H9 (cell line): Measurements from ENCODE around the gene NME8. TPM values are rescaled to one million over a fixed set of nuclear protein-coding genes. Genes with fewer than 3 reads are reported as not detected.
A peak's percentile ranks its signal among the peaks of the same experiment; 100 is the strongest.

Source experiments
- DNase-seq: peaks from one replicate; pipeline ENCODE4 v3.0.0-alpha.2; 2017
- H2AFZ ChIP-seq: one replicate; pipeline ENCODE4 v1.6.1; 2013; ENCODE audit warnings: mild to moderate bottlenecking, low read length, control low read depth, moderate library complexity
- H2AK5ac ChIP-seq: 2 replicates; pipeline ENCODE4 v1.6.1; 2013; ENCODE audit warnings: low read length, control low read depth, mixed read lengths; ENCODE audit not compliant: insufficient read length
- H2BK120ac ChIP-seq: one replicate; pipeline ENCODE4 v1.6.1; 2013; ENCODE audit warnings: low read depth, mild to moderate bottlenecking, low read length, control low read depth, inconsistent platforms; ENCODE audit not compliant: poor library complexity, severe bottlenecking
- H2BK12ac ChIP-seq: 2 replicates; pipeline ENCODE4 v1.6.1; 2013; ENCODE audit warnings: low read length, control low read depth, mixed read lengths, low read depth; ENCODE audit not compliant: insufficient read length
- H2BK15ac ChIP-seq: 2 replicates; pipeline ENCODE4 v1.6.1; 2013; ENCODE audit warnings: low read depth, low read length, control low read depth
- H2BK20ac ChIP-seq: one replicate; pipeline ENCODE4 v1.6.1; 2013; ENCODE audit warnings: low read depth, mild to moderate bottlenecking, low read length, control low read depth, inconsistent platforms; ENCODE audit not compliant: poor library complexity, severe bottlenecking
- H2BK5ac ChIP-seq: 2 replicates; pipeline ENCODE4 v1.6.1; 2013; ENCODE audit warnings: low read length, control low read depth, mixed read lengths; ENCODE audit not compliant: insufficient read length
- H3K14ac ChIP-seq: 2 replicates; pipeline ENCODE4 v1.6.1; 2013; ENCODE audit warnings: low read length, control low read depth; ENCODE audit not compliant: insufficient read depth
- H3K18ac ChIP-seq: 2 replicates; pipeline ENCODE4 v1.6.1; 2013; ENCODE audit warnings: low read depth, mild to moderate bottlenecking, mixed read lengths, low read length, control low read depth; ENCODE audit not compliant: insufficient read length
- H3K23ac ChIP-seq: 2 replicates; pipeline ENCODE4 v1.6.1; 2013; ENCODE audit warnings: low read length, control low read depth, mixed read lengths, low read depth; ENCODE audit not compliant: insufficient read length
- H3K23me2 ChIP-seq: 2 replicates; pipeline ENCODE4 v1.6.1; 2013; ENCODE audit warnings: low read depth, mild to moderate bottlenecking, mixed read lengths, low read length, control low read depth; ENCODE audit not compliant: insufficient read length, poor library complexity, severe bottlenecking
- H3K27ac ChIP-seq: 2 replicates; pipeline ENCODE4 v1.5.1; 2013; ENCODE audit warnings: low read length, control low read depth, mixed read lengths, low read depth; ENCODE audit not compliant: insufficient read length
- H3K27me3 ChIP-seq: 2 replicates; pipeline ENCODE4 v1.6.1; 2013; ENCODE audit warnings: low read length, control low read depth, inconsistent platforms; ENCODE audit not compliant: insufficient read depth
- H3K4ac ChIP-seq: 2 replicates; pipeline ENCODE4 v1.6.1; 2013; ENCODE audit warnings: low read depth, mild to moderate bottlenecking, control low read depth, inconsistent platforms, low read length, moderate library complexity
- H3K4me1 ChIP-seq: 2 replicates; pipeline ENCODE4 v1.6.1; 2013; ENCODE audit warnings: low read length, control low read depth, inconsistent platforms; ENCODE audit not compliant: insufficient read depth
- H3K4me2 ChIP-seq: 2 replicates; pipeline ENCODE4 v1.6.1; 2013; ENCODE audit warnings: low read length, control low read depth, mixed read lengths; ENCODE audit not compliant: insufficient read length, insufficient read depth
- H3K56ac ChIP-seq: 2 replicates; pipeline ENCODE4 v1.6.1; 2013; ENCODE audit warnings: low read depth, mild to moderate bottlenecking, mixed read lengths, low read length, control low read depth; ENCODE audit not compliant: insufficient read length
- H3K79me1 ChIP-seq: 2 replicates; pipeline ENCODE4 v1.6.1; 2013; ENCODE audit warnings: low read depth, mild to moderate bottlenecking, moderate library complexity, low read length, control low read depth, inconsistent platforms; ENCODE audit not compliant: insufficient read depth, poor library complexity, severe bottlenecking
- H3K79me2 ChIP-seq: 2 replicates; pipeline ENCODE4 v1.6.1; 2013; ENCODE audit warnings: low read length, control low read depth, inconsistent platforms; ENCODE audit not compliant: insufficient read depth
- H3K9ac ChIP-seq: 2 replicates; pipeline ENCODE4 v1.6.1; 2013; ENCODE audit warnings: low read length, control low read depth, mixed read lengths; ENCODE audit not compliant: insufficient read length; ENCODE audit errors: extremely low read depth
- H3K9me3 ChIP-seq: one replicate; pipeline ENCODE4 v1.6.1; 2013; ENCODE audit warnings: low read depth, low read length, inconsistent platforms; ENCODE audit not compliant: control insufficient read depth
- H3T11ph ChIP-seq: one replicate; pipeline ENCODE4 v1.6.1; 2013; ENCODE audit warnings: mild to moderate bottlenecking, low read length, control low read depth, inconsistent platforms
- H4K20me1 ChIP-seq: one replicate; pipeline ENCODE4 v1.6.1; 2013; ENCODE audit not compliant: control insufficient read depth, insufficient read length, insufficient read depth
- H4K5ac ChIP-seq: 2 replicates; pipeline ENCODE4 v1.6.1; 2013; ENCODE audit warnings: low read depth, mild to moderate bottlenecking, mixed read lengths, low read length, control low read depth; ENCODE audit not compliant: insufficient read length
- H4K8ac ChIP-seq: replicated peaks from 2 replicates; pipeline ENCODE4 v1.6.1; 2013; ENCODE audit warnings: low read length, control low read depth, mixed read lengths, low read depth; ENCODE audit not compliant: insufficient read length
- H4K91ac ChIP-seq: 2 replicates; pipeline ENCODE4 v1.6.1; 2013; ENCODE audit warnings: low read depth, mild to moderate bottlenecking, moderate library complexity, mixed read lengths, low read length, control low read depth; ENCODE audit not compliant: insufficient read length
- H3K27ac Mint-ChIP-seq, 3 experiments: 2 replicates in 2 of 3; 3 replicates in 1 of 3; pipeline ENCODE4 v1.8.0; 2020 to 2021; ENCODE audit warnings: mixed read lengths in 3 of 3, mild to moderate bottlenecking in 1 of 3, moderate library complexity in 1 of 3
- H3K27me3 Mint-ChIP-seq: 2 replicates; pipeline ENCODE4 v1.8.0; 2021; ENCODE audit warnings: low read depth, mild to moderate bottlenecking, moderate library complexity, mixed read lengths
- H3K36me3 Mint-ChIP-seq, 3 experiments: 2 replicates in 2 of 3; 3 replicates in 1 of 3; pipeline ENCODE4 v1.8.0; 2020 to 2021; ENCODE audit warnings: low read depth in 3 of 3, mixed read lengths in 3 of 3; ENCODE audit not compliant: insufficient read depth in 1 of 3
- H3K4me1 Mint-ChIP-seq, 2 experiments: 2 replicates each; pipeline ENCODE4 v1.8.0; 2020; ENCODE audit warnings: mixed read lengths in 2 of 2
- H3K4me3 Mint-ChIP-seq, 2 experiments: 2 replicates in 1 of 2; 3 replicates in 1 of 2; pipeline ENCODE4 v1.8.0; 2020 to 2021; ENCODE audit warnings: mild to moderate bottlenecking in 2 of 2, mixed read lengths in 2 of 2, moderate library complexity in 1 of 2
- H3K9me3 Mint-ChIP-seq, 2 experiments: 2 replicates in 1 of 2; 3 replicates in 1 of 2; pipeline ENCODE4 v1.8.0; 2020; ENCODE audit warnings: mild to moderate bottlenecking in 2 of 2, mixed read lengths in 2 of 2, moderate library complexity in 1 of 2
- CTCF ChIP-seq: fragments of 200-600 bp; sonication (generic); conservative IDR thresholded peaks from 3 replicates; pipeline ENCODE4 v1.8.0; 2021; ENCODE audit warnings: antibody characterized with exemption, mild to moderate bottlenecking
- WGBS: extraction: QIAGEN DNeasy Blood & Tissue Kit; methylation state at CpG from one replicate; pipeline ENCODE4 v1.1.7; 2013; ENCODE audit warnings: missing lambda C conversion rate, low lambda C conversion rate, mixed read lengths; ENCODE audit not compliant: insufficient read length; ENCODE audit errors: extremely low coverage; 5-methylcytosine and 5-hydroxymethylcytosine counted together
- total RNA-seq: library from RNA; stranded (reverse); gene quantifications from 2 replicates; pipeline ENCODE4 v1.2.1, GENCODE V29; 2021

The NME8 gene
- total RNA-seq, 1 experiment from 2014 or later: 0.33 TPM

GRCh38 chr7:37833107-37833817 is 15.1 kb upstream of the NME8 start:
- no peaks in the 10 kb centered on the region; a peak in 1 of 7 replicates for H3K36me3 Mint-ChIP-seq
- no peaks in the 10 kb centered on the region for H3K27me3 Mint-ChIP-seq
- no peak overlapping the region for H2BK120ac ChIP-seq
- no peaks in the 10 kb centered on the region; a peak in 1 of 5 replicates for H3K9me3 Mint-ChIP-seq
- no peak overlapping the region for H2AK5ac ChIP-seq
- no peaks in the 10 kb centered on the region for H3K9me3 ChIP-seq
- no peaks in the 10 kb centered on the region for H3K79me1 ChIP-seq
- H3K56ac ChIP-seq: no peak overlapping the region
- peak overlapping the region in 1 of 2 experiments; percentile 49; a peak in 2 of 5 replicates for H3K4me3 Mint-ChIP-seq
- no peak overlapping the region for H2BK5ac ChIP-seq
- no peak overlapping the region for H2AFZ ChIP-seq
- H3K27ac ChIP-seq: no peak overlapping the region
- H3K14ac ChIP-seq: no peak overlapping the region
- H4K91ac ChIP-seq: no peak overlapping the region
- no peak overlapping the region for H4K5ac ChIP-seq
- no CpG with 5 or more reads among the region's 21 CpGs for WGBS
- no peaks in the 10 kb centered on the region for H3K27me3 ChIP-seq
- no peak overlapping the region for H3K27ac Mint-ChIP-seq
- no peaks in the 10 kb centered on the region; the same call in 1 of the 2 replicates for H3K4me1 ChIP-seq
- H2BK20ac ChIP-seq: no peak overlapping the region
- no peak overlapping the region for H3K9ac ChIP-seq
- no peak overlapping the region for H2BK15ac ChIP-seq
- H2BK12ac ChIP-seq: no peak overlapping the region
- H3K4me1 Mint-ChIP-seq: peaks cover 0 to 7% of the 10 kb centered on the region in 2 experiments; a peak in 2 of 4 replicates
- DNase-seq: peak; percentile 55
- H4K20me1 ChIP-seq: no peaks in the 10 kb centered on the region
- H3K23me2 ChIP-seq: no peaks in the 10 kb centered on the region
- peak; percentile 84 for TF ChIP-seq CTCF
- no peak overlapping the region for H4K8ac ChIP-seq
- H3K4ac ChIP-seq: no peak overlapping the region
- no peak overlapping the region for H3T11ph ChIP-seq
- H3K23ac ChIP-seq: no peak overlapping the region
- no peak overlapping the region for H3K18ac ChIP-seq
- no peaks in the 10 kb centered on the region for H3K79me2 ChIP-seq
- H3K4me2 ChIP-seq: peak overlapping the region; percentile 38
